GM18505 (cell line): ENCODE data around the gene DERL3.

ENCODE experiments used
- ATAC-seq: cut with Tn5 transposase; IDR thresholded peaks from one replicate; pipeline ENCODE4 v1.9.1; 2021; ENCODE audit not compliant: unreplicated experiment
- POLR2A ChIP-seq: IDR thresholded peaks from 4 replicates; pipeline ENCODE4 v1.6.1; 2011; ENCODE audit warnings: borderline replicate concordance; ENCODE audit not compliant: insufficient read depth, insufficient read length; ENCODE audit errors: extremely low read depth

DERL3 gene

GRCh38 chr22:23793326-23793725, 45.5 kb downstream of the DERL3 start:
- TF ChIP-seq POLR2A = no peak

DNA sequence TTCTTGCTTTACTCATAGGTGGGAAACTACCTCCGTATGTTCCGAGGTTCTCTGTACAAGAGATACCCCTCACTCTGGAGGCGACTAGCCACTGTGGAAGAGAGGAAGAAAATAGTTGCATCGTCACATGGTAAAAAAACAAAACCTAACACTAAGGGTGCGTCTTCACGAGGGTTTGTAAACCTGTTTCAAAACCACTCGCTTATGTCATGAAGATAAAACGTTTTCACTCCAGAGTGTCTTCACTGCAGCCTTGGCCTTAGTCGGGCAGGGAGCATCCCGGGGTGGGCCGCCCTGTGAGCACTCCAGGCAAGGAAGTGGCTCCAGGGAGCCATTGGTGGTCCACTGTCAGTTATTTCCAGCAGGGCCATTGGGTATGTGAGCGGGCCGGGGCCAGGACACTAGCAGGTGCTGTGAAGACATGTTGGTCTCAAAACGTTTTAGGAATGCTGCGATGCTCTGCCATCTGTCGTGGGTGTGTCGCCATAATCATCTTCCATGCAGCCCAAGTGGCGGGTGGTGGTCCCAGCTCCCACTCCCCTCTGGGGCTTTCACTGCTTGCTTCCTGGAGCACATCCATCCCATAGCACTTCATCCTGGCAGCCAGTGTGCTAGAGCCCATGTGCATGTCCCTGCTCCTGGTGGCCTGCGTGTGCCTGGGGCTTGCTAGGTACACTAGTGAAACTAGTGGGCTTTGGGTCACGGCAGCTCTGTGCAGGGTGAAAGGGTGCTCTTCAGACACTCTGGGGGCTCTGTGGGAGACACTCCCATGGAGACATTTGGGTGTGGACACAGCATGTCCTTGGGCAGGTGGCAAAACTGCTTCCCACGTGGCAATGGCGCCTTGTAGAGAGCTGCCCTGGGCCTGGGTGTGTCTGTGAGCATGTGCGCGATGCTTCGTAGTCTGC, 46.8 kb downstream of the DERL3 start:
- no peak for TF ChIP-seq POLR2A
- ATAC-seq = no peak

More at GRCh38 chr22:23793326-23793725, 45.5 kb downstream of the DERL3 start:
- no peak for ATAC-seq

- ATAC-seq = no peak
- no peak for TF ChIP-seq POLR2A
These were observed 47.7 kb downstream of the DERL3 start for GRCh38 chr22:23790819-23791737.

GRCh38 chr22:23789638-23790037, 49.2 kb downstream of the DERL3 start:
- TF ChIP-seq POLR2A = no peak
- ATAC-seq = no peak

DNA sequence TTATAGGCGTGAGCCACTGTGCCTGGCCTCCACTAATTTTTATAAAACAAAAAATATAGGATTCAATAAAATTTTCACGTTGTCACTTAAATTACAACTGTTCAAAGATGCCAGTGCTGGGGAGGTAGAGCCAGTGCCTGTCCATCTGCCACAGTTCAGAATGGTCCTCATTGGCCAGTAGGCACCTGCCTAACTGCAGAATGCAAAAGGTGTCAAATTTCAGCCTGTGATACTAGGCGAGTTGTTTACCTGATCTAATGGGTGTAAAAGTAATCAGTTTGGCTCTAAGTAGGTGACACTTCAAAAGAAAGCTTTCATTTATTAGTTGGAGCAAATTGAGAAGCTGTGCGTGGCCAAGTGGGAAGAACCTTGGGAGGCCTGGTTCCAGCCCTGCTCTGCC, 49.7 kb downstream of the DERL3 start:
- ATAC-seq = no peak
- no peak for TF ChIP-seq POLR2A

DNA sequence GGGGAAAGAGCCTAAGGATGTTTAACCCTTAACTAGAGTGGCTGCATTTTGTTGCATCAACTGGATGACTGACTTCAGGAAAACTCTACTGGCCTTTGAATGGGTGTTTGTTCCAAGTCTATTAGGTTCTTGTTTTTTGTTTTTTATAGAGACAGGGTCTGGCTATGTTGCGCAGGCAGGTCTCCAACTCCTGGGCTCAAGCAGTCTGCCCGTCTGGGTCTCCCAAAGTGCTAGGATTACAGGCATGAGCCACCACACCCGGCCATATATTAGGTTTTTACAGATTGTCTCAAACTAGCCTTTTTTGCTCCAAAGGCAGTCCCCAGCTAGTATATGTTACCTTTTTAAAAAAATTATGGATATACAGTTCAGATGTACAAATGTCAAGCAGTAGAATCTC, 50.9 kb downstream of the DERL3 start:
- TF ChIP-seq POLR2A = no peak
- no peak for ATAC-seq

- no peak for TF ChIP-seq POLR2A
- no peak for ATAC-seq
These were observed 51.3 kb downstream of the DERL3 start for GRCh38 chr22:23787600-23787896.

GRCh38 chr22:23786752-23787599, 51.8 kb downstream of the DERL3 start, which contains the start of gene SMARCB1:
Gene SMARCB1, plus strand, starts transcription at chr22:23786966. Its CDS starts 204 bp downstream, at chr22:23787170.
- peak; percentile 70 for TF ChIP-seq POLR2A
- peak; percentile 67 for ATAC-seq

DNA sequence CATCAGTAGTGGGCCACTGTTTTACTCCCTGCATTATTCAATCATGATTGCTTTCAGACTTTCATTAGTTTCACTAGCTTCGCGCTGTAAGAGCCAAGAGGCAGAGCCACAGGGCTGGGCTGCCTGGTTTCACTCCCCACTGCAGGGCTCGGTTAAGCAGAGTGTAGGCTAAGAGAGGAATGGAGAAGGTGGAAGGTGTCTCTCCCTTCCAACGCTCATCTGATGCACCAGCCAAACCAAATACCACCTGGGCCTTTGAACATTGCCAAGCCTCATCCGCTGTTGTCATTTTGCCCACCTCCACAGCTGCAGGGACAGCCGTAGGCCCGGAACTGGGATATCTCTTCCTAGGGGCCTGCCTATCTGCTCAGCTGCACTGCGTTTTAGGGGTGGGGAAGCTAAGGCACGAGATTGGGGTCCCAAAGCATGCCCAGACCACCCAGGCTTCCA, 52.5 kb downstream of the DERL3 start:
- no peak for ATAC-seq
- no peak for TF ChIP-seq POLR2A
